ENCODE data around the gene KCNIP4.

The KCNIP4 gene

GRCh38 chr4:21768349-21769310 lies 179.9 kb downstream of the KCNIP4 start:
- Histone ChIP-seq H3K4me1 (ENCODE audit: control insufficient read depth in 1 of 2, insufficient read depth in 1 of 2, low read depth in 1 of 2, low read length in 1 of 2) (no peaks in the 10 kb centered on the region), H3K9me3 (no peaks in the 10 kb centered on the region), H3K4me3 (ENCODE audit: low read depth in 1 of 2, low read length in 1 of 2) (no peak overlapping the region), H3K27ac (no peak overlapping the region), H3K36me3 (no peaks in the 10 kb centered on the region), H3K27me3 (no peaks in the 10 kb centered on the region)
- TF ChIP-seq CTCF (IDR thresholded peaks at IDR 0.05): no peak

- Histone ChIP-seq H3K9me3 (no peaks in the 10 kb centered on the region), H3K4me1 (ENCODE audit: control insufficient read depth in 1 of 2, insufficient read depth in 1 of 2, low read depth in 1 of 2, low read length in 1 of 2) (no peaks in the 10 kb centered on the region), H3K27ac (no peak overlapping the region), H3K27me3 (no peaks in the 10 kb centered on the region), H3K36me3 (no peaks in the 10 kb centered on the region), H3K4me3 (ENCODE audit: low read depth in 1 of 2, low read length in 1 of 2) (no peak overlapping the region)
- TF ChIP-seq CTCF (IDR thresholded peaks at IDR 0.05): no peak
Measured at GRCh38 chr4:21765810-21766407, 182.7 kb downstream of the KCNIP4 start.

- no peak for TF ChIP-seq CTCF (IDR thresholded peaks at IDR 0.05)
Measured at GRCh38 chr4:21763855-21764254, 184.7 kb downstream of the KCNIP4 start.

GRCh38 chr4:21757248-21757647 lies 191.3 kb downstream of the KCNIP4 start:
- H3K27ac ChIP-seq: no peak overlapping the region
- no peaks in the 10 kb centered on the region for H3K36me3 ChIP-seq
- no peaks in the 10 kb centered on the region for H3K9me3 ChIP-seq
- H3K27me3 ChIP-seq: no peaks in the 10 kb centered on the region
- TF ChIP-seq CTCF (IDR thresholded peaks at IDR 0.05): no peak
- no peaks in the 10 kb centered on the region for H3K4me1 ChIP-seq (ENCODE audit: control insufficient read depth in 1 of 2, insufficient read depth in 1 of 2, low read depth in 1 of 2, low read length in 1 of 2)
- no peak overlapping the region for H3K4me3 ChIP-seq (ENCODE audit: low read depth in 1 of 2, low read length in 1 of 2)

More at GRCh38 chr4:21763855-21764254, 184.7 kb downstream of the KCNIP4 start:
- H3K4me1 ChIP-seq (ENCODE audit: control insufficient read depth in 1 of 2, insufficient read depth in 1 of 2, low read depth in 1 of 2, low read length in 1 of 2): no peaks in the 10 kb centered on the region
- H3K27ac ChIP-seq: no peak overlapping the region
- no peaks in the 10 kb centered on the region for H3K27me3 ChIP-seq
- no peaks in the 10 kb centered on the region for H3K36me3 ChIP-seq
- no peaks in the 10 kb centered on the region for H3K9me3 ChIP-seq
- no peak overlapping the region for H3K4me3 ChIP-seq (ENCODE audit: low read depth in 1 of 2, low read length in 1 of 2)

- no peak for TF ChIP-seq CTCF (IDR thresholded peaks at IDR 0.05)
- H3K9me3 ChIP-seq: no peaks in the 10 kb centered on the region
- no peak overlapping the region for H3K4me3 ChIP-seq (ENCODE audit: low read depth in 1 of 2, low read length in 1 of 2)
- H3K36me3 ChIP-seq: no peaks in the 10 kb centered on the region
- no peak overlapping the region for H3K27ac ChIP-seq
- H3K4me1 ChIP-seq (ENCODE audit: control insufficient read depth in 1 of 2, insufficient read depth in 1 of 2, low read depth in 1 of 2, low read length in 1 of 2): no peaks in the 10 kb centered on the region
- H3K27me3 ChIP-seq: no peaks in the 10 kb centered on the region
Measured at GRCh38 chr4:21753084-21753760, 195.3 kb downstream of the KCNIP4 start.

Data from neutrophil (primary cell).